ENCODE results near the gene ARMC7.
"Not testable (repeated sequence)": the region's sequence is repeated elsewhere in the genome, so short reads cannot be mapped to it uniquely, and the experiment has no call there.

The ARMC7 gene

GRCh38 chr17:75155191-75155601 is 45.4 kb downstream of the ARMC7 start:
- DNase-seq = no peak

- DNase-seq = not testable (repeated sequence)
These were observed 48.7 kb downstream of the ARMC7 start for GRCh38 chr17:75158480-75158879.

- no peak for DNase-seq
These were observed 49.6 kb downstream of the ARMC7 start for GRCh38 chr17:75159196-75160031.

GRCh38 chr17:75160211-75160610 is 50.4 kb downstream of the ARMC7 start:
- no peak for DNase-seq

- DNase-seq = no peak
These were observed 53.3 kb downstream of the ARMC7 start for GRCh38 chr17:75163074-75163473.

- DNase-seq = not testable (repeated sequence)
These were observed 54.8 kb downstream of the ARMC7 start for GRCh38 chr17:75164606-75165005.

- no peak for DNase-seq
These were observed 59.2 kb downstream of the ARMC7 start for GRCh38 chr17:75168998-75169397.

GRCh38 chr17:75173526-75173925 is 63.8 kb downstream of the ARMC7 start:
- no peak for DNase-seq

- no peak for DNase-seq
These were observed 65.2 kb downstream of the ARMC7 start for GRCh38 chr17:75174996-75175395.

- no peak for DNase-seq
These were observed 66.9 kb downstream of the ARMC7 start for GRCh38 chr17:75176625-75177024.

- DNase-seq = no peak
These were observed 68.7 kb downstream of the ARMC7 start for GRCh38 chr17:75178453-75178852.
